G401.6 (cell line): Measurements from ENCODE around the gene KRT2.

Source experiments
- FAIRE-seq: peaks from 2 replicates; lab custom pipeline; 2012; peaks lifted over from hg19 to GRCh38; lab: Jason Lieb, UNC

KRT2 gene

DNA sequence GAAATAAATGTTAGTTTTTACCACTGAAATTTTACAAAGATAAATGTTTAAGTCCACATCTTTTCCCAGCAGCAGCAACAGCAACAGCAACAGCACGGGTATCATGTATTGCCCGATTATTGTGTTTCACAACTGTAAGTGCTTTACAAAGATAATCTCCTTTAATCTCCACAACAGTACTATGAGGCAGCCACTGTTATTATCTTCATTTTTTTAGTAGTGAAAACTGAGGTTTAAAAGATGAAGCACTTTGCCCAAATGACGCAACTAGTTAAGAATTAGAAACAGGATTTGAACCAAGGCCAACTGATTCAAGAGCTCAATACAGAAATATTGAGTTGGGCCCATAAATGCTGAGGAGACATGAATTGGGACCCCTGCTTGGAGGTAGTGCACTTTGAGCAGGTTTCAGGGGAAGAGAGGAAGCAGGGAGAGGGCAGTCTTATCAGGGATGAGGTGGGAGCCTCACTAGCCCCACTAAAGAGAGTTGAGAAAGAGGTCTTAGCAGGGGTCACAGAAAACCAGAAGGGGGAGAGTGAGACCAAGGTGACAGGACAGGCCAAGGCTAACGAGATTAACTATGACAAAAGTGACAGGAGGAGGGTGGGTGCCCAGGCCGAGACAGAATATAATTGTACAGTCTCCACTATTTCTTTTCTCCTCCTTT is 15.3 kb downstream of the KRT2 start:
- no peak for FAIRE-seq

DNA sequence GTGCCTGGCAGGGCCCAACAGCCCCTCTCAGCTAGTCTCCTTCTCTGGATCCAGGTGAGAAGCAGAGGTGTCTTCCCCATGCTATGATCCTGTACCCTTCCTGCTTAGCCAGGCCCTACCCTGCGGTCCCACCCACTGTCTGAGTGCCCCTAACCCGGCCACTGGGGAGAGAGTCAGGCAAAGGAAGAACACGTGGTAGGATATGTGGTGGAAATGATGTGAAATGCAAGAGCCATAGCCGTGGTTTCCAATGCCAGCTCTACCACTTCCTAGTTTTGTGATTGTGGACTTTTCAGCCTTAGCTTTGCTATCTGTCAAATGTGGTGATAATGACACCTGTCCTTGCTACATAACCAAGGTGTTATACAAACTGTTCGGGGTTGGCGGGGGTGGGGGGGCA is 15.8 kb downstream of the KRT2 start:
- no peak for FAIRE-seq

DNA sequence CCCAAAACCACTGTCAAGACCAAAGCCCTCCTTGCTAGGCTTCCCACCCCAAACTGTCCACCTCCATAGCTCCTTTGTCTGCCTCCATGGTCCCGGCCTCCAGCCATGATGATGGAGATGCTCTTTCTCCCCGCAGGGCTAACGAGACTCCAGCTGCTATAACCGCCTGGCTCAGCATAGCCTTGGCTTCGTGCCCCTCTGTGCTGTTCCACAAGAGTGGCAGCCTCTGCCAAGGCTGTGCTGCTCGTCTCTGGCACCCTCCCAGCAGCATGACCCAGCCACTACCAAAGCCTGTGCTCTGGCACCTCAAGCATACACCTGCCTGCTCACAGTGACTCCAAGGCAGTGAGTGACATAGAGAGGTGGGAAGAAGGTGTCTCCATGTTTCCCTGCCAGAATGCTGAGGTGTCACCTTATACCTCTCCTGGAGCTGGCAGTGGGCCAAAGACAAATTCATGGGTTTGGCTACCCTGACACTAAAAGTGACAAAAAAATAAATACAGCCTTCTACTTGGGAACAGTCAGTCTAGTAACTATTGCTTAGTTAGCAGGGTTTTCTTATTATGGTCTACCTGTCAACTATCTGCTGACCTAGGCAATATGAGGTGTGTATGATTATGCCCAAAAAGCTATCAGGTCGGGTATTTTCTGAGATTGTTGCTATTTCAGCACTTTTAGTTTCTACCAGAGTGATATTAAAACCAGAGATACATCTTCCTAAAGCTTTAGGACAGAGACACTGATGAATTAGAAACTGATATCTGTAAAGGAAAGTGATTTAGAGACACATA is 17.6 kb downstream of the KRT2 start:
- FAIRE-seq = no peak

DNA sequence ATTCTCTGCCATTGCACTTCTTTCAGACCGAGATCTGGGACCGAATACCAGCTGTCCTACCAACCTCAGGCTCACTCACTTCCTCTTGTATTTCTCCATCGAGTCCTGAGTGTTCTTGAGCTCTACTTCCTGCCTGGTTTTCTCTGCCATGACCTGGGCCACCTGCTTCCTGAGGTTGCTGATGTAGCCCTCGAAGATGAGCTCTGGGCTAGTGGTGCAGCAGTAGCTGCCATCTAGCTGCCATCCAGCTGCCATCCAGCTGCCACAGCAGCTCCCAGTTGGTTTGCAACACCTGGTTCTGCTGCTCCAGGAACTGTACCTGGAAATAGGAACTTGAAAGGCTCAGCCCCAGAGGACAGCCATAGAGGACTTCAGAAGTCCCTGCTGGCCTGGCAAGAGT is 18.6 kb downstream of the KRT2 start:
- FAIRE-seq = no peak

DNA sequence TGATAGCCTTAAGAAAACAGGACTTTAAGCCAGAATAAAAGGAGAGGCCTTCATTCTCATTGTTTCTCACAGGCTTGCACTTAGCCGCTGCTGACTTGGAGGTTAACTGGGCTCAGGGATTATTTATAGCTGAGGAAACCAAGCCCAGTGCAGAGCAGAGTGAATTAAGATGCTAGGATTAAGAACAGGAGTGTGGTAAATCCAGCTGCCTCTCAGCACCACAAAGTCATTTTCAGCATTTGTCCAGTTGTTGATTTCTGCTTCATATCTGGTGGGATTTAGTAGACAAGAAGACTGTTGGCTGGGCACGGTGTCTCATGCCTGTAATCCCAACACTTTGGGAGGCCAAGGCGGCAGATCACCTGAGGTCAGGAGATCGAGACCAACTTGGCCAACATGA is 19.4 kb downstream of the KRT2 start:
- FAIRE-seq = no peak

DNA sequence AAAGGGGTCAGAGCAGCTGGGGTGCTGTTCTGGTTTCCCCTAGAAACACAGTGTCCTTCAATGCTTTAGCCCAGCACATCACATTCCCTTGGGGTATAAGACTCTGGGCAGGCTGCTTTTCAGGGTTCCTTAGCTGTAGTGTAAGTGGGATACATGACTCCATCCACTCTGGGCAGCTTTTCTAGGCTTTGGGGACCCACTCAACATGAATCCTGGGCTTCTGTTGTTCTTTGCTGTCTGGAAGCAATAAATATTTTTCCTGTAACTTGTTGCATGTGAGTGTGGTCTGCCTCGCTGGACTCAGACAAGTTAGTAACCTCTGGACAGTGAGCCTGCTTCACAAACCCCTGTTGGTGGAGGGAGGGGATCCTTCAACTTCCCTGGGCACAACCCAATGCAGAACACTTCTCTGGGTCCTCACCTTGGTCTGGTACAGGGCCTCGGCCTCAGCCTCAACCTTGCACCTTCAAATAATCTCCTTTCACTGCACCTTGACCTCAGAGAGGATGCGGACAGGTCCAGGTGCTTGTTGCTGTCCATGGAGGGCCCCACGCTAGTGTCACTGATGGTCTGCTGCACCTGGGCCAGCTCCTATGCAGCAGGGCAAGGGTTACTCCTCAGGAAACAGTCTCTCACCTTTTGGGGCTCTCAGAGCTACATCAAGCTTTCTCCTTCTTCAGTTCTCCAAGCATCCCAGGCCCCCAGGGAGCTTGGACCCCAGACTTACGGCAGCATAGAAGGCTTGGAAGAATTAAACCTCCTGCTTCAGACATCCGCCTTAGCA is 20.1 kb downstream of the KRT2 start:
- FAIRE-seq = no peak

DNA sequence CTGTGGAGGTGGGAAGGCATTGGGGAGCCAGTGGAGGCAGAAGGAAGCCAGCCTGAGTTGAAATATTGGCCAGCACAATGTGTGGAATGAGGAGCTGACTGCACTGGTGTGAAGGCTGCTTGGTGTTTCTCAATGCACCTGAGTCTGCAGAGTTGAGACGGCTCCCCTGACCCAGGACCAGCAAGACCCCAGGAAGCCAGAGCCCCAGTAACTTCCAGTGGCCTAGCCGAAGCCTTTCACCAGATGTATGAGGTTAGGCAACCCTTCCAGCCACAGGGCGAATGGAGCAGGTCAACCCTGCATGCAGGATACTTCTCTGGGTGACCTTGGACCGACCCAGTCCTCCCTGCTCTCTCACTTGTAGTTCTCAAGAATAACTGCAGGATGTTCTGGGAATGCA is 20.7 kb downstream of the KRT2 start:
- FAIRE-seq = no peak

DNA sequence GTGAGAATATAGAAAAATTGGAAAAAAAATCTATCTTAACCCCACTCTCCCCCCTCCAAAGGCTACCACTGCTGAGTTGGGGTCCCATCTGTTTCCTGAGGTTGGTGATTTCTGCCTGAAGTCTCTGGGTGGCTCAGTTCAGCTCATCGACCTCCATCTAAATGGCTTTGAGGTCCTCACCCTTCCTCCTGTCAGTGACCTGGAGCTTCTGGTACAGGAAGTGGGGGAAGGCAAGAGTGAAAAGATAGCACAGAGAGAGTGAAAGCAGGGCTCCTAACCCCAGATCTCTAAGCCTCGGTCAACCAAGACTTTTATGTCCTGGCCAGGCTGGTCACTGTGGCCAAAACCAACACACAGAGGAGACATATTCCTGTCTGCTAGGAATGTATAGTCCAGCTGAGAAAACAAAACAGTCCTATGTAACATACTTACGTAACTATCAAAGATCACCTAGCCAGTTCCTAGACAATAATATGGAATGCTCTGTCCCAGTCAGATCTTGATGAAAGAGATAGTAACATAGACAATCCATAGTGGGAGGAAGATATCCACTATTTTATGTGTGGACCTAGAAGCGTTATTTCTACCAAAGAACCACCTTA is 21.3 kb downstream of the KRT2 start:
- no peak for FAIRE-seq

DNA sequence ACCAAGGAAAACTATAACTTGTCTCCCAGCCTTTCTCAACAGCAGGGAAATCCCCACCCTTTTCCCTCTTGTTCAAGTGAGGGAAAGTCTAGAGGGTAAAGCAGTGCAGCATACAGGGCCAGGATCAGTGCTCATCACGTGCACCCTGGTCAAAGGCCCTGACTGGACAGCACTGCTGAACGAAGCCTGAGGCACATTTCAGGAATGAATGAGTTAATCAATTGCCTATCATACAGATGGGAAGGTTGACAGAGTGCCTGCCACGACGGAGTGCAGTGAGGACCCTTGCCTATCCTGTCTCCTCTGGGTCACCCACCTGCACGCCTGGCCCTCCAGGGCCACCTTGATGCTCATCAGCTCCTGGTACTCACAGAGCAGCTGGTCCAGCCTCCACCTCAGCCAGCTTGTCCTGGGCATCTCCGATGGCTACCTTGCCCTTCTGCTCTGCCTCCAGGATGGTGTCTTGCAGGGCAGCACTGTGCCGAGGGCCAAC is 22.0 kb downstream of the KRT2 start:
- FAIRE-seq = no peak

DNA sequence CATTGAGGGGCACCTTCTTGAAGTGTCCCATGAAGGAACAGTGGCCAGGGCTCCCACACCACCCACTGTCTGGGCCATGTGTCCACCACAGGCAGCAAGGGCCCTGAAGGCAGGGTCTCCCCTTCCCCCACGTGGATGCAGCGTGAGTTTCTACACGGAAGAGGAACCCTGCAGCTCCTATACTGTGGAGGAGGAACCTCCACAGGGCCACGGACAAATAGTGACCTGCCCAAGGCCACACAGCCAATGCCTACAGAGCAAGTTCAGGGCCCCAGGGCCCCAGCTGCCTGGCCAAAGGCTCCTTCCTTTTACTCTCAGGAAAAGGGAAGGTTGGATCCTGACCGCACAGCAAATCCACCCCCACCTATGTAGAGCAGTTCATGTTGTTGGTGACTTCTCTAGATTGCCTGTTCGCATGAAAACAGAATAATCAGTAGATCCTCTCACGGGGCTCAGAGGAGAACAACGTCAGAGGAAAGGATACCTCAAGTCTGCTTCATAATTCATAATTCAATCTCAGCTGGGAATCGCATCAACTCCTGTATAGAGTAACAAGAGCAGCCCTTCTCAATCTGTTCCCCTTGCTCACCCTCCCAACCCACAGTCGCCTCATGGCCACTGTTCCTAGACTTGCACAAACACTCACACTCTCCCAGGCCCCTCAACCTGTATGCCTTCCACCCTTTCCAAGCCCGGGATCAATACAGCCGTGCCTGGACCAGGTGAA is 22.6 kb downstream of the KRT2 start:
- no peak for FAIRE-seq

DNA sequence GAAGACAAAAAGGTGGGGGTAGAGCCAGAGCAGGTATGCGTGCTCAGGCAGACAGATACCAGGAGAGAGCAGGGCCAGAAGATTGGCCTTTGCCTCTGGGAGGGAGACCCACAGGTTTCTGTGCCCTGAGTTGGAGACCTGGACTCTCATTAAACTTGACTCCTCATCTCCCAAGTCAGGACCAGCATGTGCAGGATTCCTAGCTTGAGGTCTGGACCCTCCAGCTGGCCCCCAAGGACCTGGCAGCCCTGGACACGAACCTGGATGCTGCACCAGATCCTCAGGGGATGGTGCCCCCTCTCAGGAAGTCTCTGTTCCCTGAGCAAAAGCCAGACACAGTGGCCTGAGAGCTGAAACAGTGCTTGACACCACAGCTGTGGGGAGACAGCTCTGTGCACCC is 23.2 kb downstream of the KRT2 start:
- FAIRE-seq = no peak

DNA sequence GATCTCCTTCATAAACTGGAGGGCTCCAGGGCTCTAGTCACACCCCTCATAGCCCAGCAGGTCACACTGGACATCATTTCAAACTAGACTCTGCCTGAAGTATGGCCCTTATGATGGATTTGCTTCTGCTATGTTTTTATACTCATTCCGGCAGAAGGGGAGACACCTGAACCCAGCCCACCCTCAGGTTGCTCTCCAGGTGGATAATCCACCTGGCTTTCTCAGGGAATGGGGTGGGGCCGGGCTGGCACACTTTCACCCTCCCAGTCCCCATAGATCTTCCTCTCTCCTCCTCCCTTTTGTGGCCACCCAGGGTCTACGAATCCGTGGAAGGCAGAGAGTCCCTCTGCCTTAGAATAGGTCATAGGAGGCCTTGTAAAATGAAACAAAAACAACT is 23.9 kb downstream of the KRT2 start:
- FAIRE-seq = no peak

DNA sequence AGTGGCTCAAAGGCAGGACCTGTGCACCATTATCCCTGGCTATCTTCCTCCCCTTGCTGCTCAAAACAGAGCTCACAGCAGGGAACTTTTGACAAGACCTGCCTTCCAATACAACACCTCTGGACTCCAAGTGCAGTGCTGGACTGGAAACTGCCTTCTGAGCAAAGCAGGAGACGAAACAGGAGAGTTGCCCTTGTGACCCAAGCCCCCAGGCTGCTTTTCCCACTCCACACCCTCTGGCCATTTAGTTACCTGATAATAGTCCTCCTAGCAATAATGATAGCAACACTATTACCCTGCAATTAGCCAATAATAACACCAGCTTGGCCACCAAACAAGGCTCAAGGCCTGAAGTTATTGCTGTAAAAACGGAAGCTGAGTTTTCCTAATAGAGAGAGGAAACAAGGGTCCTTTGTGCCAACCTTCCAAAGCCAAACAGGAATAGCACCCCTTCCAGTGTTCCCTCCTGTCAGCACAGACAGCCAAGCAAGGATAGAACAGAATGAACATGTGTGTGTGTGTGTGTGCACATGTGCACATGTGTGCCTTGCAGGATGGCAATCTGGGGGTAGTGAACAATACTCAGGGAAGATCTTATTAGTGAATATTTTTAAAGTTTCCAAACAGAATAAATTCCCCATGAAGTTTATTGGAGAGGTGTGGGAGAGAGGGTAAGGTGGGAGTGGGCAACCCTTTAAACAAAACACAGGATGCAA is 24.5 kb downstream of the KRT2 start:
- FAIRE-seq = no peak

DNA sequence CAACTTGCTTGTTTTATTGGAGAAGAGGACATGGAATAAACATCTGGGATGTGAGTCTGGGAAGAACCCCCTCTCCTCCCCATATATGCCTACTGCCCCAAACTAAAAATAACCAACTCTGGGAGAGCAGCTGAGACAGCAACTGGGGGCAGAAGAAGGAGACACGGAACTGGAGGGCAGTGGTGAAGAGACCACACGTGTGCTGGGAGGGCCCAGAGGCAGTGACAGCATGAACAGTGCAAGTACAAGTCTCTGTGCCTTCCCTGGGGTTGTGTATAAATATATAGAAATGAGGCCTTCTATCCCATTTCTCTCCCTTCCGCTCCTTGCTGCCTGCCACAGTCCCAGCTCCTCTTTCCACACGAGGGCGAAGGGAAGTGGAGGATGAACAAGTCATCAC is 29.7 kb downstream of the KRT2 start:
- no peak for FAIRE-seq

DNA sequence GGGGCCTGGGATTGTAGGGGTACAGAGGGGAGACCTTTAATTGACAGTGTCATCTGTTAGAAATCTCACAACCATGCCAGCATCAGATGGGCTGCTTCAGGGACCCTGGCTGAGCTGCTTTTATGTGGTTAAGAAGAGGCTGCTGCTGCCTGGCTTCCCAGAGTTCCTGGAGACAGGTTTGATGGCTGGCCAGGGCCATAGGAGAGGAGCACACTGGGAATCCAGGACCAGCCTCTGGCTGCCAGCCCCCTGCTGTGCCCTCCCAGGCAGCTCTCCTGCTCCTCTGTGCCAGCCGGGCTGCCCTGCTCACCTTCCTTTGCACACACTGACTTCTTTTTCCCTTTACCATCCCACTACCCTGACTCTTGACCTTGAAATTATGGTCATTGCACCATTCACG is 33.1 kb downstream of the KRT2 start:
- FAIRE-seq = no peak

DNA sequence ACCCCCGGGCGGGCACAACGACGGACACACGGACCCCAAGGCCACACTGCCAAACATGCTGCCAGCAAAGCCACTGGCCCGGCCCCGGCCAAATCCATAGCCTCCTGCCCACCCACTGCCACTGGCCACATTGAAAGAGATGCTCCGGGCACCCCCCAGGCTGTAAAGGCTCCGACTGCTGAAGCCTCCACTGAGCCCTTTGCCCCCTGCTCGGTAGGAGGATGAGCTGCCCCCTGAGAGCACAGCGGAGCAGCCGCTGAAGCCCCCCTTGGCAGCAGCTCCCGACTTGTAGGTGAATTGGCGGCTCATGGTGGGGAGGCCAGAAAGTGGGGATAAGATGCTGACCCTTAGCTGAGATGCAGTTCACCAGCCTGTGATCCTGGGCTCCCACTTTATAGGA is 33.8 kb downstream of the KRT2 start, which contains the start of gene KRT73:
Gene KRT73, minus strand, starts transcription at position 344 of the 400 bp plus-strand sequence. Its CDS starts 35 bp downstream, at position 309.
- no peak for FAIRE-seq

DNA sequence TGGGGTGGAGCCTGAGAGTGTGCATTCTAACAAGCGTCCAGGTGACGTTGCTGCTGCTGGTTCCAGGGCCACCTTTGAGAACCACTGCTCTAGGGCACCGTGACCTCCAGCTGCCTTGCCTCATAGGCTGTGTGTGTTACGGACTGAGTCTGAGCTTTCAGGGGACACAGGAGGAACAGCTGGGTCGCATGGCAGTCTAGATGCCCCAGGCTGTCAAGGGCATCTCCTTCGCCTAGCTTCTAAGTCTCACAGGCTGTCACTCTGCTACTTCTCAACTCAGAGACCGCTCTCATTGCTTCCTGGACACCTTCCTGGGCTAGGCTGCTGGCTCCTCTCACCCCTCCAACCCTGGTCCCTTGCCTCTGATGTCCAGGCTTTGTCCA is 34.6 kb downstream of the KRT2 start:
- no peak for FAIRE-seq

DNA sequence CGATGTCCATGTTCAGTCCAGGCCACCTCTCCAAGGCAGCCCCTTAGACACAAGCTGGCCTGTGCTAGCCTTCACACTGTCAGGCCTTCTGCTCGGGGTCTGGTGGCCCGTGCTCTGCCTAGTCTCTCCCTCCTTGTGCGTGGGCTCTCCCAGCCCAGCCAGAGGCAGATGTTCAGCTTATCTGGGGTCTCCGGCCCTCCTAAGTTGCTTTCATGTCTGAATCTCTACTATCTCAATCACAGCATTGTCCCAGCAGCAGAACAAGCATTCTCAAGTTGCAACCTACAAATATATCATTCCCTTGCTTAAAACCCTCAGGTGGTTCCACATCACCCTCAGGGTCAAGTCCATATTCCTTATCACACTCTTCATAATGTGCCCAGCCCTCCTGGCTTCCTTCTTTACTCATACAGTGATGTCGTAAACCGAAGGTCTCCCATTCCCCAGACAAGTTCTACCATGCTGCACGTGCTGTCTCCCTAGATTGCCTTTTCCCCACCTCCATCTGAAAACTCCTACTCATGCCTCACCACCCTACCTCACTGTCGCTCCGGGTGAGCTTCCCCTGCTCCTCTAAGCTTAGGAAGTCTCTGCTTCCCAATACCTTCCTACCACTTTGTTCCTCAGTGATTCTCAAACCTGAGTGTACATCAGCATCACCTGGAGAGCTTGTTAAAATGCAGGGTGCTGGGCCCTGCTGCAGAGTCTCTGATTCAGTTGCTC is 35.2 kb downstream of the KRT2 start:
- FAIRE-seq = no peak

DNA sequence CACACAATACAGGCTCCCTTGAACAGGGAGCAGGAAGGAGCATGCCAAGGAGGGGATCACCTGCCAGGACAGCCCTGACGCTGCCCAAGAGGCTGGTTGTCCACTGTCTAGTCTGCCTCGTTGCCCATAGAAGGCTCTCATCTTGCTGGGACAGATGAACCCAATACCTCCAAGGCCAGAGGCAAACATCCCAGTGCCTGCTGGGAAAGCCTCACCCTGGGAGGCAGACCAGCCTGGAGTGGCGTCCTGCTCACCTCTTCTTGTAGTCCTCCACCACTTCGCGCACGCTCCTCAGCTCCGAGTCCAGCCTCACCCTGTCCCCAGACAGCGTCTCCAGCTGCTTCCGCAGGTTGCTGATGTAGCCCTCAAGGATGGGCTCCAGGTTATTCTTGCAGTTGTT is 36.1 kb downstream of the KRT2 start:
- FAIRE-seq = no peak

DNA sequence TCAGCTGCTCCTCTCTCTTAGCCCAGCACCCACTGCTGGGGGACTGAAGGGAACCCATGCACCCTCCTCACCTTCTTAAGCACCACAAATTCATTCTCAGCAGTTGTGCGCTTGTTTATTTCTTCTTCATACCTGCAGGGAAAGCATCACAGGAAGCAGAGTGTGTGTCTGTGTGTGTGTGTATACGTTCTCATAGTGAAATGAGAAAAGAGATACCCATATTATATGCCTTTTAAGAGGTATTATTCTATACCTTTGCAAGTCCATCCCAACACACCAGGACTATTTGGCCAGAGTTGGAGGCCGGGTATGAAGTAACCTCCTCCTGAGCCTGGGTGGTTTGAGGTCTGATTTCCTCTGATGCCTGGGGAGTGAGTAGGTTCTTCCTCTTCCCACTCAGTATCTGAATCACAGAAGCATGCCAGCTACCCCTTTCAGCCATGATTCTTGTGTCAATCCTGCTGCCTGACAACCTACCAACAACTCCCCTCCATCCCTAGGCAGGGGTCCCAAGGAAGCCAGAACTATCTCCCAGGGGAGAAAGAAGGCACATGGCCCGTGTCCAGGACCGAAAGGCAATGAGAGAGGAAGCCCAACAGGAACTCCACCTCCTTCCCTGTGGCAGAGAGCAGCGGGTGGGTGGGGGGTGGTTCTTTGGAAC is 36.7 kb downstream of the KRT2 start:
- FAIRE-seq = no peak
